ENCODE results near the gene TMEM94. TPM values are rescaled to one million over a fixed set of nuclear protein-coding genes. Genes with fewer than 3 reads are reported as not detected.
A peak's percentile ranks its signal among the peaks of the same experiment; 100 is the strongest.

Gene TMEM94
- total and polyA plus RNA-seq, 9 of the 15 experiments (the other 6 are each of a cell fraction or from before 2014, with no cell fraction given): 0.35 to 48.1 (median 14.4) TPM

DNA sequence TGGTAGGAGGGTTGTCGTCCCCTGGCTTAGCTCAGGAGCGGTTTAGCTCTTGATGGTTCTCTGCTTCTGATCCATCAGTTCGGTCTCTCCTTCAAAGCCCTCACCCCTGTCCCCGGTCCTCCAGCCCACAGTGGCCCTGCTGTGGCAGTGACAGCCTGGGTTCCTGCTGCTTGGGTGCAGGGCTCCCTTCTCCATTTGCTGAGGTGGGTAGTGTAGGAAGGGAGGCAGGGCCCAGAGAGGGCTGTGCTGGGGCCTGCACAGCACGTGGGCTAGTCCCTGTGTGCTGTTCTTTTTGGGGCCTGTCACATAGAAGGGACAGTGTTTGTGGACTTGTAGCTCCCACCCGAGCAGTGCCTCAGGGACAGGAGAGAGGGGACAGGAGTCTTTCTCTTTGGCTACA lies 18.3 kb downstream of the TMEM94 start:
- H3K36me3 ChIP-seq (ENCODE audit: control insufficient read depth, insufficient read depth, low read length): peaks cover 20% of the 10 kb centered on the region
- TF ChIP-seq POLR2AphosphoS5 (IDR thresholded peaks at IDR 0.05; ENCODE audit: control insufficient read depth, insufficient read depth, low read depth, low read length) (no peak), GTF2A2 (tag; IDR thresholded peaks at IDR 0.05) (no peak), PYGO2 (tag; IDR thresholded peaks at IDR 0.05) (no peak), CREB1 (IDR thresholded peaks at IDR 0.05) (no peak), CREB1 (CRISPR knock-in tag; IDR thresholded peaks at IDR 0.05) (no peak), FOS (IDR thresholded peaks at IDR 0.05; ENCODE audit: extremely low read depth, insufficient read length) (no peak), HDAC6 (IDR thresholded peaks at IDR 0.05; ENCODE audit: low read depth, low read length) (no peak), POLR2B (IDR thresholded peaks at IDR 0.05; ENCODE audit: low read depth, partially characterized antibody) (no peak), ZNF398 (CRISPR knock-in tag; IDR thresholded peaks at IDR 0.05) (no peak)
- TF ChIP-seq, protein P1, sequence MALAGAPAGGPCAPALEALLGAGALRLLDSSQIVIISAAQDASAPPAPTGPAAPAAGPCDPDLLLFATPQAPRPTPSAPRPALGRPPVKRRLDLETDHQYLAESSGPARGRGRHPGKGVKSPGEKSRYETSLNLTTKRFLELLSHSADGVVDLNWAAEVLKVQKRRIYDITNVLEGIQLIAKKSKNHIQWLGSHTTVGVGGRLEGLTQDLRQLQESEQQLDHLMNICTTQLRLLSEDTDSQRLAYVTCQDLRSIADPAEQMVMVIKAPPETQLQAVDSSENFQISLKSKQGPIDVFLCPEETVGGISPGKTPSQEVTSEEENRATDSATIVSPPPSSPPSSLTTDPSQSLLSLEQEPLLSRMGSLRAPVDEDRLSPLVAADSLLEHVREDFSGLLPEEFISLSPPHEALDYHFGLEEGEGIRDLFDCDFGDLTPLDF (CRISPR knock-in tag; IDR thresholded peaks at IDR 0.05): no peak
- H3K4me1 ChIP-seq (replicated peaks in 1 of 2; ENCODE audit: control insufficient read depth in 2 of 2, insufficient read depth in 2 of 2, low read length in 2 of 2): 0 out of 5 replicates have a peak, but pooled peaks cover 0 to 5% of the 10 kb centered on the region in 2 experiments
- no peaks in the 10 kb centered on the region for H3K27me3 ChIP-seq (ENCODE audit: control insufficient read depth in 2 of 2, insufficient read depth in 2 of 2, low read length in 2 of 2)
- no peaks in the 10 kb centered on the region for H3K79me2 ChIP-seq (ENCODE audit: control insufficient read depth, insufficient read depth, low read length)
- intact Hi-C loops (cut with micrococcal nuclease): no loop called here
- WGBS (ENCODE audit: insufficient coverage, low coverage, missing lambda C conversion rate): 53% methylated on average over 6 of the region's 6 CpGs
- H3K9me3 ChIP-seq (replicated peaks; ENCODE audit: control insufficient read depth, insufficient read depth, low read depth, low read length): no peaks in the 10 kb centered on the region
- ChIA-PET POLR2A (interaction anchor here (0.7 to 1.3 kb wide), 2 partner anchors 12 to 19 kb away, joined by 3 read pairs; no protein-coding TSS in a partner anchor), CTCF (ENCODE audit: low intra/inter-chr PET ratio) (no interaction called here)
- FAIRE-seq (no peak), DNase-seq (ENCODE audit: extremely low read depth in 1 of 4, low spot score in 3 of 4) (no peak), ATAC-seq (no peak)
- no peak overlapping the region for H2AFZ ChIP-seq (ENCODE audit: low read depth, low read length)
- no peak overlapping the region for H3K27ac ChIP-seq (ENCODE audit: extremely low read depth, low read depth, low read length)
- H4K20me1 ChIP-seq (replicated peaks; ENCODE audit: control insufficient read depth, insufficient read depth, low read length): peaks cover 12% of the 10 kb centered on the region
- BruUV-seq (replicated peaks): no TSS peak
- no peak overlapping the region for H3K4me3 ChIP-seq
- no peaks in the 10 kb centered on the region for H3K9me1 ChIP-seq (ENCODE audit: control insufficient read depth, insufficient read depth, low read length)
- in situ Hi-C loops (cut with MboI): no loop called here
- H3K4me2 ChIP-seq (ENCODE audit: insufficient read depth, low read length): no peak overlapping the region
- 0 out of 4 replicates have a peak overlapping the region, but pooled peaks of 1 of the 2 experiments have one; percentile 19 for H3K9ac ChIP-seq (ENCODE audit: insufficient read depth in 1 of 2, low read depth in 2 of 2, low read length in 2 of 2)
